Erythroblast (primary cell): ENCODE data around the gene SGCA.

ENCODE experiments used
- GATA1 ChIP-seq: IDR thresholded peaks from 2 replicates; pipeline ENCODE4 v1.6.1; 2011; ENCODE audit warnings: low read depth, mild to moderate bottlenecking, control low read depth, low read length, moderate library complexity
- POLR2A ChIP-seq: IDR thresholded peaks from 2 replicates; pipeline ENCODE4 v1.6.1; 2011; ENCODE audit warnings: mild to moderate bottlenecking, low read length

GRCh38 chr17:50177476-50177875, 11.7 kb downstream of the SGCA start:
- TF ChIP-seq POLR2A (no peak), GATA1 (no peak)
